Measurements from ENCODE around the gene ERI3.

ERI3 gene

DNA sequence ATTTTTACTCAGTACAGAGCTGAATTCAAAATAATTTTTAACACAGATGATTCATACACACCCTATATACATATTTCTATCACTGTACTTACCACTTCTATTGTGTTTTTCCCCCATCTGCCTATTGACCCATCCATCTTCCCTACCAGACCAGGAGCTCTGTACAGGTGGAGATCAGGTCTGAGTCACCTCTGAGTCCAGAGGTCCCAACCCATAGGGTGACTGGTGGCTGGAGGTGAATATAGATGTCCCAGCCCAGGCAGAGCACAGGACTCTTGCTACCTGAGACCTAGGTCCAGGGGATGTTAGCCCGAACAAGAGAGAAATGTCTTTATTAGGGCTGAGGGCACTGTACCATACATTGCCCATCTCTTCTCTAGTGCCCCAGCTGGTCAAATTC, 87.0 kb downstream of the ERI3 start:
- Histone ChIP-seq H3K27ac (no peak overlapping the region), H3K4me3 (no peak overlapping the region)
- DNase-seq (ENCODE audit: low spot score), result no peak
- TF ChIP-seq, protein P1, sequence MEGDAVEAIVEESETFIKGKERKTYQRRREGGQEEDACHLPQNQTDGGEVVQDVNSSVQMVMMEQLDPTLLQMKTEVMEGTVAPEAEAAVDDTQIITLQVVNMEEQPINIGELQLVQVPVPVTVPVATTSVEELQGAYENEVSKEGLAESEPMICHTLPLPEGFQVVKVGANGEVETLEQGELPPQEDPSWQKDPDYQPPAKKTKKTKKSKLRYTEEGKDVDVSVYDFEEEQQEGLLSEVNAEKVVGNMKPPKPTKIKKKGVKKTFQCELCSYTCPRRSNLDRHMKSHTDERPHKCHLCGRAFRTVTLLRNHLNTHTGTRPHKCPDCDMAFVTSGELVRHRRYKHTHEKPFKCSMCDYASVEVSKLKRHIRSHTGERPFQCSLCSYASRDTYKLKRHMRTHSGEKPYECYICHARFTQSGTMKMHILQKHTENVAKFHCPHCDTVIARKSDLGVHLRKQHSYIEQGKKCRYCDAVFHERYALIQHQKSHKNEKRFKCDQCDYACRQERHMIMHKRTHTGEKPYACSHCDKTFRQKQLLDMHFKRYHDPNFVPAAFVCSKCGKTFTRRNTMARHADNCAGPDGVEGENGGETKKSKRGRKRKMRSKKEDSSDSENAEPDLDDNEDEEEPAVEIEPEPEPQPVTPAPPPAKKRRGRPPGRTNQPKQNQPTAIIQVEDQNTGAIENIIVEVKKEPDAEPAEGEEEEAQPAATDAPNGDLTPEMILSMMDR (IDR thresholded peaks at IDR 0.05), result no peak

DNA sequence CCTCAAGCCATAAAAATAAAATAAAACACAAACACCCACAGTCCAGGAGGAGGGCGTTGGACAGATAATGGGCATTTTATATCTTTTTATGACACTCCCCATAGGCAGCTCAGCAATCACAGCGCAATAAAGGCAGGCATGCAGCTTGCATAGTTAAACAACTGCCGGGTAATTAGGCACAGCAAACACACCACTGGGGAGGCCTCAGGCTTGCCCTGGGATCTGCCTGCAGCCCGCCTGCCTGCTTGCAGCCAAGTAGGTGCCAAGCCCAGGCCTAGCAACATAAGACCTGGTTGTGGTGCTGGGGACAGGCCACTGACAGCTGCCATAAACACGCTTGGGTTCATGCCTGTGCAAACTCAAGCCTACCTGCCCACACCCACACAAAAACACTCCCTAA, 87.6 kb downstream of the ERI3 start:
- TF ChIP-seq, protein P1 (IDR thresholded peaks at IDR 0.05), result no peak
- Histone ChIP-seq H3K27ac (no peak overlapping the region), H3K4me3 (no peak overlapping the region)
- no peak for DNase-seq (ENCODE audit: low spot score)

DNA sequence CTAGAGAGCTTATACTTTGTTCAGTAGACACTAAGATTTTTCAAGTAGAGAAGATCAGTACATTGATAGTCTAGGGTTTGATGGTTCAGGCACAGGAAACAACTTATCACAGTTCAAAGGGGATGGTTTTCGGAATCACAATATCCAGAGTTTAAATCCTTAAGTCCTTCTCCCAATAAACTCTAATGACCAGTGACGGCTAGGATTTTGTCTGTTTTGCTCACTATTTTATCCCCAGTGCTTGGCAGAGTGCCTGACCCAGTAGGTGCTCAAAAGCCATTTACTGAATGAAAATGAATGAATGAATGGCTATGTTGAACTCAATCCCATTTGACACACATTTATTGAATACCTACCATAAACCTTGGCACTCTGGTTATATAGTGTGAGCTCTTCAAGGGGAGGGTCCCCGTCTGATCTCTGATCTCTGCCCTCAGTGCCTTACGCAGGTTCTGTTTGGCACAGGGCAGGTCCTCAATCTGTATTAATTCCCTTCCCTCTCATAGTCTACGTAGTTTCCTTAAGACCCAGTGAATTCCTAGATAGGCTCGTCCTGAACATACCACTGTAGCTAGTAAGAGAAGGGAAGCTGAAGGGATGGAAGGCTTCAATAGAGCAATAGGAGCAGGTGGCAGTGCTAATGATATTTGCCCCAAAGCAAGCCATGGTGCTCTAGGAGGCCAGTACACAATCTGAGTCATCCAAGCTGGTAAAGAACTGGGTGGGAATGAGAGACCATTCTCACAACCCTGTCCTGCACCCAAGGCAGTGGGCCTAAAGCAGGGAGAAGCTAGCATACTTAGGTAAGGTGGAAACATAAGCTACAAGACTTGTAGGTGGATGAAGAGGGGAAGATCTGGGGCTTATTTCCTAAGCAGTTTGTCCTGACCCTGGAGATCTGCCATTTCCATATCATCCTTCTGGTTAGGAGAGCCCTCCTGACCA, 88.4 kb downstream of the ERI3 start:
- Histone ChIP-seq H3K27ac (no peak overlapping the region), H3K4me3 (no peak overlapping the region)
- TF ChIP-seq, protein P1 (IDR thresholded peaks at IDR 0.05), result no peak
- DNase-seq (ENCODE audit: low spot score), result no peak

DNA sequence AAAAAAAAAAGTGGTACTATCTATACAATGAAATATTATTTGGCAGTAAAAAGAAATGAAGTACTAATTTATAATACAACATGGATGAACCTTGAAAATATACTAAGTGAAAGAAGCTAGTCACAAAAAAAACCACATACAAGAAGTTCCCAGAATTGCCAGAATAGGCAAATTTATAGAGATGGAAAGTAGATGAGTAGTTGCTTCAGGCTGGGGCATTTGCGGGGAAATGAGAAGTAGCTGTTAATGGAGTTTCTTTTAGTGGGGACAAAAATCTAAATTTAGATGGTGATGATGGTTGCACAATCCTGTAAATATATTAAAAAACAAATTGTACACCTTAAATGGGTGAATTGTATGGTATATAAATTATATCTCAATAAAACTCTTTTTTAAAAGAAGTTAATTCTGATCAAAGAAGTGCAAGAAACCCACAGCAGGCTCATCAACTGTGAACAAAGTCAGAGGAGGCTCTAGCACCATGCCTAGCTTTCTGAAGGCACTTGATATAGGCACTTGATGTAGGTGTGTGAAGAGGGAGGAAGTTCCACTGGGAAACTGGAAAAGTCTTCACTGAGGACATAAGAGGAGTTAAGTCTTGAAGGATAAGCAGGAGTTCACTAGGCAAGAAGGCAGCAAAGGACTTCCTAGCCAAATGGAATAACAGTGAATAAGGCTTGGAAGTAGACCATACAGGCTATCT, 89.2 kb downstream of the ERI3 start:
- Histone ChIP-seq H3K27ac (no peak overlapping the region), H3K4me3 (no peak overlapping the region)
- TF ChIP-seq, protein P1 (IDR thresholded peaks at IDR 0.05), result no peak
- no peak for DNase-seq (ENCODE audit: low spot score)

DNA sequence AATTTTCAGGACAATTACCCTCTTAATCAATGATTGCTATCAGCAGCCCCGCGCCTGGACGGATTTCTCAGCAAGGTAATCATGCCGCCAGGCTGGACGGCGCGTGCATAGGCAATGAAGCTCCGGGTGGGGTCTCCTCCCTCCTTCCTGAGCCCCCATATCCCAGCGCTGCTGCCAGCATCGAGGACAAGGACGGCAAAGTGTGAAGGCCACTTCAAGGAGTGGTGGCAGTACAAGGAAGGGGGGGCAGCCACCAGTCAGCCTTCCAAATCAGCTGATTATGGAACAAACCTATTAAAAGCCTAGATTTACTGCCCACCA, 90.6 kb downstream of the ERI3 start:
- no peak for DNase-seq (ENCODE audit: low spot score)
- no peak overlapping the region for H3K27ac ChIP-seq
- TF ChIP-seq, protein P1 (IDR thresholded peaks at IDR 0.05), result no peak

DNA sequence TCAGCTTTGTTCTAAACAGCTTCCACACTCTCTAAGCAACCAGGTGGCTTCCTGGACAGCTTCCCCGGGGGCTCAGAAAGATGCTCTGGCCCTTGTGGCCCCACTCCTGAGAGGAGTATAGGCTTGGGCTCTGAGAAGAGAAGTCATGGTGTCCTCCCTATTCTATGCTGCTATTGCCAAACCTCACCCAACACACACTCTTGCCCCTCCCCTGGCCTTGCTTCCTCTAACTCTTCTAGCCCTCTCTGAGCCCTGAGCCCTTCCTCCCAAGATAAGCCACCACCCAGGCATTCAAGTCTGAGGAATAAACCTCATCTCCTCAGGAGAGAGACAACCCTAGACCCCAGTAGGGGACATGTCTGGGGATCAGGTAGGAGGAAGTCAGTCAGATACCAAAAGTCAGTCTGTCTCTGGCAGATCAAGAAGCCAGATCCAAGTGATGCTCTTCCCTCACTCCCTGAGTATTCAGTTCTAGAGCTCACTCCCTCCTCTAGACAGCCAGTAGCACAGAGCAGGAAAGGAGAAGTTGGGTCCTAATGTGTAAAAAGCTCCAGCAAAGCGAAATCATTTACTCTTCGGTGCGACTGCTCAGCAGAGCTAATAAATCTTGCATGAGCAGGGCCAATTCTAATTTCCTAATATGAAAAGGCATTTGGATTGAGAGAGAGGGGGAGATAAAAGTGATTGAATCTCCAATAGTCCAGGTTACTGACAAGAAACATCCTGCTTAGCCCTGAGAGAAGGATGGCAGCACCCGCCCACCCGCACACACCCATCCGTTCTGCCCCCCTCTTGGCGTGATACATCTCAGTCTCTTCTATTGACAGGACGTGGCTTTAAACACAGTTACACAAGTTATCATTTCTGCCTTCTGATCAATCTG, 91.2 kb downstream of the ERI3 start:
- TF ChIP-seq, protein P1 (IDR thresholded peaks at IDR 0.05), result no peak
- Histone ChIP-seq H3K27ac (no peak overlapping the region), H3K4me3 (no peak overlapping the region)
- DNase-seq (ENCODE audit: low spot score), result no peak

More for the DNA sequence above, 90.6 kb downstream of the ERI3 start:
- H3K4me3 ChIP-seq, result no peak overlapping the region
